Frontal cortex (tissue), 4 donors: ENCODE measurements around the gene OVAAL. TPM values are rescaled to one million over a fixed set of nuclear protein-coding genes. Genes with fewer than 3 reads are reported as not detected.
"Not testable (repeated sequence)": the region's sequence is repeated elsewhere in the genome, so short reads cannot be mapped to it uniquely, and the experiment has no call there.

ENCODE experiments used
- DNase-seq, 2 donors: peaks; one replicate each; pipeline ENCODE4 v3.0.0; 2012; ENCODE audit warnings: low spot score in 2 of 2
- FAIRE-seq: peaks from 2 replicates; lab custom pipeline; 2012; peaks lifted over from hg19 to GRCh38; lab: Jason Lieb, UNC
- total RNA-seq: library from RNA; depleted of rRNA; stranded (reverse); fragments of >200 nt; gene quantifications from one replicate; pipeline ENCODE4 v1.2.3, GENCODE V29; 2014
- donor health status: control.
- donor health status: control.
- donor health status: control.

Gene OVAAL
- total RNA-seq, 1 donor from 2014 or later, result not detected

DNA sequence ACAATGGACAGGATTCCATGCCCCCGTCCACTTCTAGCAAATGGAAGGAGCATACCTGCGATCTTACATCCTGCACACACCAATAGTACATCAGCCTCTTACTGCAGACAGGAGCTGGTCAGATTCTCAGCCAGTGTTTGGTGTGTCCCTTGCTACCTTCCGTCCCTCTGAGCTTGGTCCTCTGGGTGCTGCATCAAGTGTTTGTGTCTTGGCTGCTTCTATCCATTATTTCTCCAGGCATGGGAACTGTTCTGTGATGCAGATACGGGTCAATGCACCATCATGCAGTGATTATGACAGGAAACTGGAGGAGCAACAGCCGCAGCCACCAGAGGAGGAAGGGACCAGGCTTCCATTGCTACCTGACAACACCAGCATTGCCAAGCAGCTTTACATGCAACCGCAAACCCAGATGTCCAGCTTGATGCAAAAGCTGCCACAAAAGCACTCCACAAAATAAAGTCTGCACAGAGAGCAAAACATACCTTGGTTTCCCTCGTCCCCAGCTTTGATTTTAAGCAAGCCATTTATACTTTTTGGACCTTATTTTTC lies 21.9 kb upstream of the OVAAL start:
- FAIRE-seq (no peak), DNase-seq (no peak)

DNA sequence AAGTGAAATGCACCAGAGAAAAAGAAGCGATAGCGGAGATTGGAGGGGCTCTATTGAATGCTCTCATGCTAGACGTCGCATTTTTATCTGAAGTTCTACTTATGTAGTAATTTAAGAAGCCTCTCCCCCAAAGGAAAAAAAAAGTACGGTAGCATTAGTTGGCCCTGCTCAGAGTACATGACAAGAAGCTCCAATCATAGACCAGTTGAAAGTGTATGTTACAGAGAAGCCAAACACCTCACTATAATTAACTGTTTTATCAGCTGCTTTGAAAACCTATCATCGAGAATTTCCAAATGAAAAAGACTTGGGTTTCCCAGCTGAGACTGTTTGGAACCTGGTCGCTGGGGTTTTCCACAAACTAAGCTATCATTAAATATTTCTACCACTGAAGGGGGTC lies 19.6 kb upstream of the OVAAL start:
- no peak for FAIRE-seq

DNA sequence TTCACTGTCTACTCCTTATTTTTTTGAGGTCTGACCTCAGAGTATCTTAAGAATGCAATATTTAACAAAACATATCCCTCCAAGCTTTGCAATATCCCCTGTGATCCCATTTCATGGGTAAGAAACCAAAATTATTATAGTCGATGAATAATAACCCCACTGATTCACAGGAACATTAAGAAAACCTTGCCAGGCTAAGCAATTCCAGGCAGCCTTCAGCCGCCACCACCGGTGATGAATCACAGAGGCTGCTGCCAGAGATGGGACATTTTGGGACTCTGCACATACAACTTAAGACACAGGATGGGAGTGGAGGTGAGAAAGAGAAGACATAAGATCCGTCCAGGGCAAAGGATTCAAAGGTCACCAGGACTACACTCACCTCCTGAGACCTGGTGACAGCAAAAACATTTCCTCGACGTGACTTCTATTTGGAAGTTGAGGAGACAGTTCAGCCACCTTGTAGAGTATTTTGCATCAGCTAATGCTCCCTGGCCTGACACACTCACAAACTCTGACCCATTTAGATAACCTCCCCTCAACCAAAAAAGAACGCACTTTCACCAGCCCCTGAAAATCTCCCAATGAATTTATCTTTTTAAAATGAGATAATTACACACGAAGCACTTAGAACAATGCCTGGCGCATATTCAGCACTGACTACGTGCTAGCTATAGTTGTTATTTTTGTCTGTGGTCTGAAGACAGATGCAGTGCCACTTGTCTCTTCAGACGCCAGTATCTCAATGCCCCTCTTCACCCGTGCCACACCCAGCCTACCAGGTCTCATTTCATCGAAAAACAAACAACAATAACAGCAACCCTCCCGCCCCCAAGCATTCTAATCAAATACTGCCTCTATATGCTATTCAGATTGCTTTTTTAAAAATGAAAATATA lies 17.8 kb upstream of the OVAAL start:
- DNase-seq, result no peak
- FAIRE-seq, result no peak

More for the DNA sequence above, 19.6 kb upstream of the OVAAL start:
- DNase-seq, result no peak

DNA sequence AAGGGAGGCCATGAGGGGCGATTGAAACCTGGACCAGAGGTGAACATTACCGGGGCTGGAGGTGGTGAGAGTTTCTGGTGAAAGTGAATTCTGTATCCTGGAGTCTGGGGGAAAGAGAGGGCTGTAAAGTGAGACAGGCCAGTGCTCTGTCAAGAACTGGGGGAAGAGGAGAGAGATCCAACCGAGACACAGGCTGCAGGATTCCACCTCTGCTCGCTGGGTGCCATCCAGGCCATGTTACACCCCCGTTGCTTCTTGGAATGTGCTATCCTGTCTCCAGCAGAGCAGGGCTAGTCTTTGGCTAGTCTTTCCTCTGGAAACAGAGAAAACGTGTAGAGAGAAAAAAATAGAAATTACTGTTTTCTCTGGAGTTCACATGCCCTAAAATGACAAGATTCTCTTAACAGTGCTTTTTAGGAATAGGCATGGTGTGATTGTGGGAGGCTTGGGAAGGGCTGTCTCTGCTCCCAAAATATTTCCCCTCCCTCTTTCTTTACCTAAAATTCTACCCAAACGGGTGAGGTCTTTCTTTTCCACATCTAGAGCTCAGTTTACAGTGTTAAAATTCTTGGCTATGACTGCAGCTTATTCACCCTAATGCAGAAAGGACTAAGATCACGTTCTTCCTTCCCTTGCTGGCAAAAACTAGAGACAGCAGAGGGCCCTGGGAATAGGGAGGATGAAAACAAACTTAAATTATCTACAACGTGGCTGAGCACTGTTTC lies 16.5 kb upstream of the OVAAL start:
- FAIRE-seq, result no peak
- DNase-seq, result no peak

DNA sequence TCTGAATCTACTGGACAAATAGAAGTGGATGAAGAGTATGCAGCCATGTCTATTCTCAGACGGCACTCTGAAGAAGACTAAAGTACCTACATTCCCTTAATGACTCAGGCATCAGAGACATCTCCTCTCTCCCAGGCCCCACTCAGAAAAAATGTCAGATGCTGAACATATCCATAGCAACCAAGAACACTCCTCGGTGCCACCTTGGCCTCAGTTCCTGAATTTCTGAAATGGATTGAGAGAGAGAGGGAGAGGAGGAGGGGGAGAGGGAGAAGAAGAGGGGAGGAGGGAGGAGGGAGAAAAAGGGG lies 16.0 kb upstream of the OVAAL start:
- no peak for FAIRE-seq
- DNase-seq, result no peak

DNA sequence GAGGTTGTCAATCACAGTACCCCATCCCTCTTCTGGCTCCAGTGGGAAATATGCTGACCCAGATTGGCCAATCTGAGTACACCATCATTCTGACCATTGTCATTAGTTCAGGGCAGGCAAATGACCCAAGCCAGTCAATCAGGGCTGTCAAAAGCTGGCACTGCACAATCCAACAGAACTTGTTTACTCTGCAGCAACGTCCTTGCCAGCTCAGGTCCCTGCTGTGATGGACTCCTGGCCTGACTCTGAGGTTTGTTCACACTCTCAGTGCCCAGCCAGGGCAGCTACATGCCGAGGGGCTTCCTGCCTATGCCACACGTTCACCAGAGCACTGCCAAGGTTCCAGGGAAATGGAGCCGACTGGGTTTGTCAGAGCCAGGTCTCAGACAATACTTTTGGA lies 14.7 kb upstream of the OVAAL start:
- DNase-seq (no peak), FAIRE-seq (no peak)

DNA sequence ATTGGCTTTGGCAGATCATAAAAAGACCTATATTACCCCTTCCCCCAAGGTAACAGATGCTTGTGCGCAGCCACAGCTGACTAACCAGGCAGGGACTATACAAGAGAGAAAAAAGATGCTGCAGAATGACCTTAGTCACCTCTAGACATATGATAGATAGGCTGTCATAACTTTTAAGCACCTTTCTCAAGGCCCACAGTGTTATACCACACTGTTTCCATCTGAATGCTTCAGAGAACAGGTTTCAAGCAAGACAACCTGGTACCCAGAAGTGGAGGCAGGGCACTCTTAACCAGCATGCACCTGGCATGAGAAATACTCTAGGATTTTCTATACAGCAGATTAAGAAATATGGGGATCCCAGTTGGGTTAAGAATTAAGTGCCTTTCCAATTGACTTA lies 12.8 kb upstream of the OVAAL start:
- DNase-seq (no peak), FAIRE-seq (no peak)

DNA sequence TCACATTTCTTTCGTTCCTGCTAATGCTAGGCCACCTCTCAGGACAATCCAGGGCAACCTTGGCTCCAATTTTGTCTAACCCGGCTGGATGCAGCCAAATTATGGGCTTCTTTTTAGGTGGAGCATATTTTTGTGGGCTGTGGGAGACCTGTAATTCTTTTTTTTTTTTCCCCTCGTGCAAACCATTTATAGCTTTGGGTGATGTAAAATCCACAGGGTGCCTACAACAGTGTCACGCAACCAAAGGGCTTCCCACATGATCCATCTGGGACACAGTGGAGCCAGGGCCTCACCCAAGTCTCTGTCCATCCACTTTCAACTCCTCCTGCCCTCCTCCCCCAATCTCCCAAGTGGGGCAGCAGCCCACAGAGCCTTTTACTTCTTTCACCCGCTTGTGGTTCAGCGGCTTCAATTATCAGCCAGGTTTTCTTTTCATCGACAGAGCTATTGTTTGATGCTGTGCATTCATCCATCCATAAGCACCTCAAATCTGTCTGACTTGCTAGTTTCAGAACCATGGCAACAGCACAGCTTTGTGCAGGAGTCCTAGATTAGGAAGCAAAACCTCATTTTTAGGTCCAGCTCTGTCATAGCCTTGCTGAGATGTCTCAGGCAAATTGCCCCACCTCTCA lies 10.0 kb upstream of the OVAAL start:
- FAIRE-seq (no peak), DNase-seq (no peak)

DNA sequence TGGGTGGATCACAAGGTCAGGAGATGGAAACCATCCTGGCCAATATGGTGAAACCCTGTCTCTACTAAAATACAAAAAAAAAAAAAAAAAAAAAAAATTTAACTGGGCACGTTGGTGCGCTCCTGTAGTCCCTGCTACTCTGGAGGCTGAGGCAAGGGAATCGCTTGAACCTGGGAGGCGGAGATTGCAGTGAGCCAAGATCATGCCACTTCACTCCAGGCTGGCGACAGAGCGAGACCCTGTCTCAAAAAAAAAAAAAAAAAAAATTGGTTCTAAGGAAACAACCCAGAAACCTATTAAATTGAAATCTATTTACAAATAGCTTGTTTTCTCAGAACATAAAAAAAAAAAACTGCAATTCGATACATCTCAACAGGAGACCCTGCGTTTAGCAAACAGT lies 9.0 kb upstream of the OVAAL start:
- FAIRE-seq, DNase-seq: not testable (repeated sequence)

DNA sequence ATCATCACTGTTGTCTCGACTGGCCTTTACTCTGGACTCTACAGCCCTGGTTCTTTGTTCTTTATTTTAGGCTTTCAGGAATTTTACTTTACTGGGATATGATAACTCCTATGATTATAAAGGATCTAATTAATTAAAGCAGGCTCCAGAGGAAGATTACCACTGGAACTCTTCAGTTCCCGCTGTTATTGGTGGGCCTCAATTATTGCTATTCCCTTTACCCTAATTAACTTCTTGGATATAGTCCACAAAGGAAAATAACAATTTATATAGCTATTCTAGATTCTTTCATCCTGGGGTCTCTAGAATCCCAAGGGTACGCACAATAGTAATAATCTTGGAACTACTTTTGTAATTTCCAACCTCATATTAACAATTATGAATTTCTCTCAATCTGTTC lies 8.5 kb upstream of the OVAAL start:
- DNase-seq (no peak), FAIRE-seq (no peak)

DNA sequence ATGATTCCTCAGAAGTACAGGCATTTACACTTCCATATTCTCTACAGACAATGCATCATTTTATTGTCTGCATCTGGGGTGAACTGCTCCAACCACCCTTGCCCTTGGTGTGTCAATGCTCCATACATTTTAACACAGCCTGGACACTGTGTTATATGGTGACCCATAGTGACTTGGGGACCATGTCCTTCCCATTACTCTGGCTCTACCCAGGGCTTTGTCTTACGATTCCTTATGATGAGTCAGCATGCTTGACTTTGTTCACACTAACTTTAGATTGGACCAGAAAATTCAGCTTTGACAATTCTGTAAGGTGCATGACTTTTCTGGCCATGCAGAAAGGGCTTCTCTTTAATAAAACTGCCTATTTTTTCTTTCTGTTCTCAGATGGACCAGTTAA lies 6.8 kb upstream of the OVAAL start:
- DNase-seq, result no peak
- no peak for FAIRE-seq

DNA sequence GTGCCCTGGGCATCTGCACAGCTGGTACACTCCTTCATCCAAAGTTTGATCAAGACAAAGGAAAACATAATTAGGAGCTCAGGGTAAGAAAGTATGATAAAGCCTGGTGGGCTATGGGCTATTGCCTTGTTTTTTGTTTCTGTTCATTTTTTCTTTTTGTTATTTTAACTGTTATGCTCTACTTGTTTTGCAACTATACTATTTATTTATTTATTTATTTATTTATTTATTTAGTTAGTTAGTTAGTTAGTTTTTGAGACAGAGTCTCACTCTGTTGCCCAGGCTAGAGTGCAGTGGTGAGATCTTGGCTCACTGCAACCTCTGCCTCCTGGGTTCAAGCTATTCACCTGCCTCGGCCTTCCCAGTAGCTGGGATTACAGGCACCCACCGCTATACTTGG lies 5.7 kb upstream of the OVAAL start:
- not testable (repeated sequence) for DNase-seq, FAIRE-seq

DNA sequence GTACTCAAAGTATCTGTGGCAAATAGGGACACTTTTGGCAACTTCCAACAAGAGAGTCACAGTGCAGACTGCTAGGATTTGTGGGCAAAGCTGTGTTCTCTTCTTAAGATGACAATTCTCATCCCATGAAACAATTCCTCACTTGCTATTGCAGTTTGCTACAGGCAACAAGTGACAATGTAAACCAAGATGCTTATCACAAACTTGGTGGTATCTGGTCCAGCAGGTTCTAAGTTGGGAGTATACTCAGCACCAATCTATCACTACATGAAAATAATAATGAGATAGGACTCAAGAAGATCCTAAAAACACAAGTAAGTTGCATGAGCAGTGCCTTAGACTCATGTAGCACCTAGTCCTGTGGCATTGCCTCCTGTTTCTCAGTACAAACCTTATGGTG lies 3.4 kb upstream of the OVAAL start:
- DNase-seq (no peak), FAIRE-seq (no peak)

DNA sequence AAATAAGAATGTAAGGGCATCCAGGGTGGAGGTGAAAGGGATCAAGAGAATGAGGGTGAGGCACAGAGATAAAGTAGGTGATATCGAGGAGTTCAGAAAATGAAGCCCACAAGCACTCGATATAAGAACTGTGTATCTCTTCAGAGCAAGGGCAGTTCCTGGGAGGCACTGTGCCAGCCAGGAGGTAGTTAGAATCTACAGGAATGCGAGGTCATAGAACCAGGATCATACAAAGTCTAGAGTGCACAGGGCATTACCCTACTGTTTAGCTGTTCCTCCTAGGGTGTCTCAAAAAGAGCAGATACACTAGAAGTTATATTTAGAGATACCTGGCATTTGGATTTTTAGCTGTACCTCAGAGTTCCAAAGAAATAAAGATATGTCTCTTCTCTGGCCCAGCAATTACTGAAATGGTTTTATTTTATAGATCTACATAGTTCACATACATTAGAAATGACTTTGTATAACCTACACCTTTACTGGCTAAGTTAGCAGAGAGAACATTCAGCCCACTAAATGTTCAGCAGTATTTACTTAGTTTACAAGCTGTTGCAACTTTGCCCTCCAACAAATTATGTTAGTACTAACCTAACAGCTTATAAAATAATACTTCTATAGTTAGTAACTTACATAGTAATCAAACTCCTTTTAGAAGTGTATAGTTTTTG lies 1.6 kb downstream of the OVAAL start:
- FAIRE-seq, result no peak
- DNase-seq, result no peak

DNA sequence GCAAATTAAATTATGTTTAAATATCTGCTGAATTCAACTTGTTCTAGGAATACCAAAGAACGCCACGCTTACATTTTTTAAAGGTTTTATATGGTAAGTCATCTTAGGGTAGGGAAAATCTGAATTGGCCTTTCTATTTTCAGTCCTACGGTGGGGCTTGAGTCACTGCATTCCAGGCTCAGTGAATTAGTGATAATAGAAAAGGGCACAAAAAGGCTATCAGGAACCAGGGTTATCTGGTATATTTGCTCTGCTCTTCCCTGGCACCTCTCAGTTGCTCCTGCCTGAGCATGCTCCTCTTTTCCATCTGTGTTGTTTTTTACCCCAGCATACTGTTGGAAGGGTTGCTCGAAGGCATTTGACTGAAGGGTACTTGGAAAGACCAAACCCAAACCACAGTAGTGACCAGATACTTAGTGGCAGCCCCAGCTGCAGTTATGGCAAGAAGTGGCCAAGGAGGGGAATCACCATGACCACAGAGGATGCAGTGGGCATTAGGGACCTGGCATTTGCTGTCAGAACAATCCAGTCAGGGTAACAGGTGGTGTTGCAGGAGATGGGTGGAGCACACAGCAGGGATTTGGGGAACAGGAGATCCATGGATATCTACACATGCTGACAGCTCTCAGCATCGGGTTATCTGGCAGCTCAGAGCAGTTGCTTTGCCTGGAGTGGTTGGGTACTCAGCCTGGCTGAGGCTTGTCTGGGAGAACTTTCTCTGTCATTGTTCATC lies 2.3 kb downstream of the OVAAL start:
- FAIRE-seq (no peak), DNase-seq (no peak)

DNA sequence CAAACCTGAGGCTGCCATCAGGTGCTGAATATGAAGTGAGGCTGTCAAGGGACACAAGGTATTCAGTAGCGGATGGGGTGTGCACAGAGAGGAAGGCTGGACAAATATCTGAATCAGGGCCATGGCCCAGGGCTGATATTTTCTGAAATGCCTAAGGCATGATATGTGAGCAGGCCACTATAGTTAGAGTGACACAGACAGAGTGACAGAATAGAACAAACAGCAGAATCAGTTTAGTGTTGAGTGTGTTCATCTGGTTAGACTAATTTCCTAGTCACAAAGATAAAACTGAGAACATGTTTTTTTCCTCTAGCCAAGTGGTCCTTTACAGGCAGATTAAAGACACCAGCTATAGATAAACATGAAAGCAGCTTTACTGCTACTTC lies 3.9 kb downstream of the OVAAL start:
- FAIRE-seq, result no peak

DNA sequence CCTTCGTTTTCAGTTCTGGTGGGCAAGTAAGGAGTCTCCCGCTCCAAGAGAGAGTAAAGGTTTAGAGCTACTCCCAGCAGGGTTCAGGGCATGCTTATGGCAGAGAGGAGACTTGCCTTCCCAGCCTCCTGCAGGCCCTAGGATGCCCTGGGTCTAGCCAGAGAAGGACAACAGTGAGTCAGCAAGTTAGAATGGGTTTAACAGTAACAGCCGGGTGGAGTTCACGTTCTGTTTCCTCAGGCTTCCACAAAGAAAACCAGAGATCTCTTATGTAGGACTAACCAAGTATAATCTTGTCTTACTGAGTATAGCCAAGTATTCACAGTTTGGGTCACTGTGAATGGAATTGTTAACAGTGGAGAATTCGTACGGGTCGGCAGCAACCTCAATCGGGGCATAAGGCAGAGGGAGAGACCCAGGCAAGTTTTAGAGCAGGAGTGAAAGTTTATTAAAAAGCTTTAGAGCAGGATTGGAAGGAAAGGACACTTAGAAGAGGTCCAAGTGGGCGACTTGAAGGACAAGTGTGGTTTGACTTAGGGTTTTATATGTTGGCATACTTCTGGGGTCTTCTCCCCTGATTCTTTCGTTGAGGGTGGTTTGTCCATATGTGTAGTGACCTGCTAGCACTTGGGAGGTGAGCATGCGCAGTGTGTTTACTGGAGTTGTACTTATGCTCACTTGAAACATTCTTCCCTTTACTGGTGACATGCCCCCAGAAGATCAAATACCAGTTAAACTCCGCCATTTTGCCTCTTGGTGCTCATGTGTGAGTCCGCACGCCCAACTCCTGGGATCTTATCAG lies 4.5 kb downstream of the OVAAL start:
- FAIRE-seq (no peak), DNase-seq (no peak)

More for the DNA sequence above, 3.9 kb downstream of the OVAAL start:
- DNase-seq, result no peak

DNA sequence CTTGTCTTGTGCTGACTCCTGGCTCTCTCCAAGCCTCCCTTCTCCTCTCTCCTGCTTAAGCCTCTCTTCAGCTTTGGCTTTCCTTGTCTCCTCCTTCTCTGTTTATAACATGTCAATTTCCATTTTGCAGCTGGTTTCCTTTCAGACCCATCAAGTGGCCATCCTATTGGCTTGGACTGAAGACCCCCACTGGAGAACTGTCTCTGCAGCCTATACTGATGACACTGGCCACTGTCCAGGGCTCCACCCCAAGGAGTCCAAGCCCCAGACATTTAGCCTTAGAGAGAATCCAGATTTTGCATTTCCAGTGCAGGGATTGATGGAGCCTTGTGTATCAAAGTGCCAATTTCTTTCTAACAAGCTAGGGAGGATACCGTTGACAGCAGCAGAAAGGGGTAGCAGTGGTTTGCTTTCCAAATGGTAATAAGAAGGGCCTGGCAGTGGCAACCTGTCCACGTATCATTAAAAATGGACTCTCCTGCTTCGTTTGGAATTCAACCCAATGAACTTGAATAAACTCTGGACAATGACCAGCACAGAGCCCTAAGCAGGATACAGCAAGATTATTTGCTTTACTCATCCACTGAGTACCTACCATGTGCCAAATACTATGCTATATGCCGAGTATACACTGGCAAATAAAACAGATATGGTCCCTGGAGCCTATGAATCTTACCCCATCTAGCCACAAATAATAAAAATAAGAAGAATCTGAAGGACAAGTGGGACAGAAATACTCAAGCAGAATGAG lies 6.5 kb downstream of the OVAAL start:
- no peak for FAIRE-seq

More for the DNA sequence above, 6.5 kb downstream of the OVAAL start:
- no peak for DNase-seq
